Activated CD4-positive, alpha-beta T cell treated with anti-CD3 and anti-CD28 coated beads, Interleukin-10, Interleukin-2, amounts not matched to agents 100 ng/mL and 50 ng/mL, durations not matched to agents 16 hours and 8 hours (primary cell): Measurements from ENCODE around the gene INHBB.
"Not testable (repeated sequence)": the region's sequence is repeated elsewhere in the genome, so short reads cannot be mapped to it uniquely, and the experiment has no call there.

Experiments
- DNase-seq: peaks from one replicate; pipeline ENCODE4 v3.0.0-alpha.2; 2020

Gene INHBB

GRCh38 chr2:120316528-120317179, 29.3 kb upstream of the INHBB start:
- no peak for DNase-seq

- no peak for DNase-seq
Measured at GRCh38 chr2:120317180-120317533, 28.8 kb upstream of the INHBB start.

DNA sequence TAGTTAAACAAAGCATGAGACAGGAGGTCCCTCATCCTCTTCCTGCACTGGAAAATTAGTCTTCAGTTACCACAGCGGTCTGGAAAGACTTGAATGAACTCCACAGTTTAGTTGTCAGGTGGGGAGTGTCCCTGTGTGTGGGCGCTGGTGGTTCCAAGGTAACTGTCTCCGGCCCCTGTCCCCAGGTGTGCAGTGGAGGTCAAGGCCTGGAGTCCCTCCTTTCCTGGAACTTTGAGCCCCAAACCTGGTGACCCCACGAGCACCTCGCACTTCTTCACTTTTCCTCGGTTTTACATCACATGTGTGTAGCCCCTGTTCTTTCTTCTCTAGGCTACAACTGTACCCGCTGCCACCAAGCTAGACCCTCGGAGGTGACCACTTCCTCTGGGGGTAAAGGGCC, 28.0 kb upstream of the INHBB start:
- DNase-seq: no peak

- no peak for DNase-seq
Measured at GRCh38 chr2:120318626-120319025, 27.3 kb upstream of the INHBB start.

DNA sequence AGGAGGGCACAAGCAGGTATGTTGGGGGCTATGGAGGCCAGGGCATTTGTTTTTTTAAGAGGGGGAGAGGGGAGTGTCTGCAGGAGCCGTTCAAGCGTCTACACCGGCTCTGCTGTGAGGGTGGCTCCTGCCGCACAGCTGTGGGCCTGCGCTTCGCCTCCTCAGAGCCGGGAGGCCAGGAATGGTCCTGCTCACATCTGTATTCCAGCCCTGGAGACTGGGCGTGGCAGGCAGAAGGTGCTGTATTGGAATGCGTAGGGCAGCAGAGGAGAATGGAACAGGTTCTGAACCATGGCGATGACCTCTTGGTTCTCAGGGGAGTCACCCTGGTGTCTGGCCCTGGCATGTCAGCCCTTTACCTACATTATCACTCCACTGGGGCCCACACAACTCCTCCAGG, 26.8 kb upstream of the INHBB start:
- no peak for DNase-seq

GRCh38 chr2:120319686-120320317, 26.1 kb upstream of the INHBB start:
- DNase-seq: no peak

- no peak for DNase-seq
Measured at GRCh38 chr2:120320318-120320851, 25.6 kb upstream of the INHBB start.

- not testable (repeated sequence) for DNase-seq
Measured at GRCh38 chr2:120320887-120321556, 24.9 kb upstream of the INHBB start.

DNA sequence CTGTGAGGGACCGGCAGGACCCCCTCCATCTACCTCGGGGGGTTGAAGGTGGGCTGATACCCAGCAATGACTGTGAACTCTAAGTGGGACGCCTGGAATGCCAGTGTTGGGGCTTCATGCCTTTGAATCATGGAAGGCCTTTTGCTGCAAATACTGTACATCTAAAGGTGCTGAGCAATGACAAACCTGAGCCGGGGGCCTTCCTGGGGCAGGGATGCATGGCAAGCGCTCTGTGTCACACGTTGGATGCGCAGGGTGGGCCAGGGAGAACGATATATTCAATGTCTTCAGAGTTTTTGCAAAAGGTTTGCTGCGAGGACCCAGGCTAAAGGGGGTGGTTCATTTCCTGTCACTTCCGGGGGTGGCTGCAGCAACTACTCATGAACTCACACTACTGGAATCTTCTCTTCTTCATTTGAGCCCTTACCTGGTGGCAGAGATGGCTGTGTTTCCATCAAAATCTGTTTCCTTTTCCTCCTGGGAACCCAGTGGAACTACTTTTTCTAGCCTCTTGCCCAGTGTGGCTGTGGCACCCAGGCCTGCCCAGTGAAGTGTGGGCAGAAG, 24.1 kb upstream of the INHBB start:
- no peak for DNase-seq

DNA sequence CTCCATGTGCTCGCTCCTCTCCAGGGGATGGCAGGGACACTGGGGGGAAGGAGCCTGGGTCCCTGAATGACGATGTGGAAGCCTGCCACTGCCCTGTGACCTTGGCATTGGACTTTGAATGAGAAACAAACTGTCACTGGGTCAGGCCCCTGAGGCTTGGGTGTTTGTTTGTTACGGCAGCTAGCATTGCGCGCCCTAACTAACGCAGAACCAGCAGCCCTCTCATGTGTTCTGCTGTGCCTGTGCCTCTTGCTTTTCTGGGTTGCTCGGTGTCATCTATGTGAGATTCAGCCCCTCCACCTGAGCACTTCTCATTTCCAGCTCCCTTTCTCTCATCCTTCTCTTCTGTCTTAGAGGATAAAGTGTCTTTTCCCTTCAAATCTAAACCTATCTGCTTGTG, 23.6 kb upstream of the INHBB start:
- DNase-seq: no peak

- DNase-seq: no peak
Measured at GRCh38 chr2:120323214-120323613, 22.7 kb upstream of the INHBB start.

DNA sequence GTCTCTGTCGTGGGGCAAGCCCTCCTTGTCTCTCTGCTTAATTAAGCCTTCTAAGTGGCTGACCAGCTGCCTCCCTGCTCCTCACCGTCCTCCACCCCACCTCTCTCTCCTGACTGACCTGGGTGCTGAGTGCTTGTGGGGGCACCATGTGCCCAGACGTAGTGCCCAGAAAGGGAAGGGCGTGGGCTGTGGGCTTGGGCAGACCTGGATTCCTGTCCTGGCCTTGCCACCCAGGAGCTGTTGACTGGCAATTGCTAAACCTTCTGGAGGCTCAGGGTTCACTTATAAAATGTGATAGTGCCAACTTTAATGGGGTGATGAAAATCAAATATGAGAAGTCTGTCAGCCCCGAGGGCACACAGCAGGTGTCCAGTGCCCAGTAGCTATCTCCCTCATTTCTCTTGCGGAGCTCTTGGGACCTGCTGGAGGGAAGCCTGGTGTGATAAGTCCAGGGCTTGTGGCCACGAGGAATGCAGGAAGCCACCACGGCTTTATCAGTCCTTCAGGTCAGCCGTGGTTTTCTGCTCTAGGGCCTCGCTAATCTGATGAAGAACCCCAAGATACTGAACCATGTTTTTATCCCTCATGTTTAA, 22.0 kb upstream of the INHBB start:
- DNase-seq: no peak

DNA sequence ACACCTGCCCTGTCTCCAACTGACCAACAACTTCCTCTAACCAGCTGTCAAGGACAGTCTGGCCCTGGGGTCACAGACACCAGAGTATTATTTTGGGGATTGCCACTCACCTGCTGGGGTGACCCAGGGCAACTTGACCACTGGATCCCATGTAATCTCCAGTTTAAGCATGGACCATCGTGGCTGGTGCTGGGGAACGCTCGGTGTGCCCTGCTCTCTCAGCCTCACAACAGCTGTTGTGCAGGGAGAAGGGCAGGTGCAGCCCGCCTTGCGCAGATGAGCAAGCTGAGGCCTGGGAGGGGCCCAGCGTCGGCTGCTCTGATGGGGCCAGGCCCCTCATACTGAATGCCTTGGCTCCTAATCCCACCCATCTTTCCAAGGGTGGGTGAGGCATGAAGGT, 21.0 kb upstream of the INHBB start:
- DNase-seq: no peak

DNA sequence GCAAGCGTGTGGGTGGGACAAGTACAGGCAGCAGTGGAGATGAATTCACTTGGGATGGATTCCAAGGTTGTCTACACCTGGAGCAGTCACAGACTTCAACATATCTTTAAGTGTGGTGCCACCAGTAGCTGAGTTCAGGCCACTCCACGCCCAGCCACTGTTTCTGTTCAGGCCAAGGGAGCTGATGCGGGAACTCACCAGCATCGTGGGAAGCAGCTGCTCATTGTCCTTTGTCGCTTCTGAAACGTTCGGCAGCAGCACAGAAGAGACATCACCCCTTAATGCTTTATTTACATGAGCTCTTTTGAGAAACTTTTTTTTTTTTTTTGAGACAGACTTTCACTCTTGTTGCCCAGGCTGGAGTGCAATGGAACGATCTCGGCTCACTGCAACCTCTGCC, 19.9 kb upstream of the INHBB start:
- no peak for DNase-seq

DNA sequence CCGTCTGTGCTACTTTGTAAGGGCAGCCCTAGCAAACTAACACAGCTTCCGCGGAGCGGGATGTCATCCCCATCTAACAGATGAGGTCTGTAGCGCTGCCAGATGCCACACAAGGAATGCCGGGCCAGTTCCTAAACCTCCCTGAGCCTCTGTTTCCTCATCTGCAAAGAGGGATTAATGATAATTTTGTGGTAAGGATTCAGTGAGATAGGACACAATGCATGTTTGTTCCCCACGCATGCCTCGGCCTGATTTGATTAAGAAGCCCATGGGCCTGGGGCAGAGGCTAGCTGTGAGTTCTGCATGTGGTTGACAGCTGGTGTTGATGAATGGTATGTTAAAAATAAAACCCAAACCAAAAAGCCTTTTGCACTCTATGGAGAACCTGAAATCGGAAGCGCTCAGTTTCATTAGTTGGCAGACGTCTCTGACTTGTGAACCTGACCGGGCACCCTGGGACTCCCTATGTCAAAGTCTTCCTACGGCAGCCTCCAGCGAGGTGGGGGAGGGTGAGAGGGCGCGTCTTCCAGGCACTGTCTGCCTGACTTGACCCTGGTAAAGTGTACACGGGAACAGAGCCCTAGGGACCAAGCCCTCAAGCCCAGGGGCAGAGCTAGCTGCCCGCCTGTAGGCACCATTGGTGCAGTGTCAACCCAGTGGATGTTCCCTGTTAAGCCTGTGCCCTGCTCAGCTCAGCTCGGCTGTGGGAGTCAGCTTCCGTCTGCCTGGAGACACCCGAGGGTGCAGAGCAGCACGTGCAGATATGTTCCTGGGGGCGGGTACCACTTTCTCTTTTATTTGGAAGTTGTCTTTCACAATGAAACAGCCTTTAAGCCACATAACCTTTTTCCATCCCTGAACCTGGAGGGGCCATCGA, 14.8 kb upstream of the INHBB start:
- no peak for DNase-seq

GRCh38 chr2:120331903-120332302, 14.0 kb upstream of the INHBB start:
- no peak for DNase-seq

DNA sequence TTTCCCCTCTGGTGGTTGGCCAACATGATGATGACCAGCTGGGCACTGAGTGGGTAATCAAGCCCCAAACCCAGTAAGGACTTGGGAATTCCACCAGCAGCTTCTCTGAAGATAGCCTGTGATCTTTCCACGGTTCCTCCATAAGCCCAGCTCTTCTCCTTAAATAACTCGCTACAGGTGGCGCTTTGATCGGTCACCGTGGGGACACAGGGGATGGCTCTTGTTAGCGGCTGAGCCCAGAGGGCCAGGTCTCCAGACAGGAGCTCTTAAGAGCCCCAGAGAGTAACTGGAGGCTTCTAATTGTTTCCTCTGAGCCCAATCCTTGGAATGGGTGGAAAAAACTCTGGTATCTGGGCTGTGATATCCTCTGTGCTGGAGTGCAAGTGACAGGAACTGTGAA, 13.6 kb upstream of the INHBB start:
- no peak for DNase-seq

GRCh38 chr2:120334068-120334467, 11.9 kb upstream of the INHBB start:
- no peak for DNase-seq

DNA sequence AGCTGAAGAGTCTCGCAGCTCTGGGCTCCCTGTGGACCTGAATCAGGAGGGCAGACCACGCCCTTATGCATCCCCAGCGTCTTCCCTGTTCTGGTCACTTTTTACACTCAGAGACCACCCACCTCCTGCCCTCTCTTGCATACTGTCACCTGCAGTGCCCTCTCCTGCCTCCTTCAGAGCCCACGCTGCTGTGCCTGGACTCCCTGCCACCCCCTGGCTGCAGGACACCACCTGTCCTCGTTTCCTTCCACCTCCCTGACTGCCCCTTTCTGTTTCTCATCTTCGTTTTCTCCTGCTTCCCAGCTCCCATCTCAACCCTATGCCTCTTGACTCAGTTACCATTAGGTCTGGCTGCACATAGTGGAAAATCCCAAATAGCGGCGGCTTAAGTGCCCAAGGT, 9.2 kb upstream of the INHBB start:
- DNase-seq: no peak

DNA sequence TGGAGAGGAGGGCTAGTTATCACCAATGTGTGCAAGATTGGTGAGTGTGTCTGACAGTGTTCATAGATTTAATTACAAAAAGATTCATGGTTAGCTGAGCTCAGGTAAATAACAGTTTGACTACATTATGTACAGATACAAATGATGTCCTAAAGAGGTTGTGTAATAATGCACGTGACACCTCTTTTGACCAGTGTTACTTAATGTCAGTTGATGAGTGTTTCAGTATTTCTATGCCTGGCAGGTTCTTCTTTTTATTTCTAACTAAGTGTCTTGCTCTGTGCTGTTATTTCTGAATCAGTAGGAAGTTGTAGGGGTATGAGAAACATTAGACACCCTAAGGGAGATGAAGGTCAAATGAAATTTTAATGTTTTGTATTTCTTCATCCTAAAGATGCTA, 7.9 kb upstream of the INHBB start:
- DNase-seq: no peak

DNA sequence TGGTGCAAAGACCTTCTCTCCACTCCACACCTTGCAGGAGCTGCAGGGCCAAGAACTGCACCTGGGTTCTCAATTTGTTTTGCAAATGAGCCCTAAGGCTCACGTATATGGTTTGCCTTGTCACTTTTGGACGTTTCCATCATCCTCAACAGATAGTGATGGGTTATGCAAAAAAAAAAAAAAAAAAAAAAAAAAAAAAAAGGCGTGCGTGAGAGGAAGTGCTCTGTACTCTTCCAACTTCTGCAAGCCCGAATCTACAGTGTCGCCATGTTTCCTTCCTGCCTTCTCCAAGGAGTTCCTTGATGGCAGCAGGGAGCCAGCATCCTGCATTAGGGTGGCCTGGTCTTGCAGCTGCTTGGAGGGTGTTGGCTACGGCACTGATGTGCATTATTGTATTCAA, 4.0 kb upstream of the INHBB start:
- no peak for DNase-seq

GRCh38 chr2:120342446-120342845, 3.5 kb upstream of the INHBB start:
- no peak for DNase-seq

DNA sequence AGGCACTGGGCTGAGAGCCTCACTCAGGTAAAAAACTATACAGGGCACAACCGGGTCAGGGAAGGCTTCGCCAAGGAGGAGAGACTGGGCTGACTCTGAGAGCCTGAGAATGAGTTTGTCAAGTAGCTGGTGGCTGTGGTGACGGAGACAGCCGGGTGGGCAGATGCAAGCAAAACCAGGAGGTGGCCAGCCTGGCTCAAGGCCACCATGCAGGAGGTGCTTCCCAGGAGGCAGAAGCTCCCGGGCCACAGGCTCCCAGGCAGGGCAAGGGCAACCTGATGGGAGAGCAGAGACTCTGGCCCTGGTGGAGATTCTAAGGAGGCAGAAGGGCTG, 2.9 kb upstream of the INHBB start:
- DNase-seq: no peak
